CD4-positive, alpha-beta T cell treated with Interleukin-15 for 1 hour (primary cell): Measurements from ENCODE around the gene NBR1.
A peak's percentile ranks its signal among the peaks of the same experiment; 100 is the strongest.
"Not testable (repeated sequence)": the region's sequence is repeated elsewhere in the genome, so short reads cannot be mapped to it uniquely, and the experiment has no call there.

ENCODE experiments used
- DNase-seq: peaks from one replicate; pipeline ENCODE4 v3.0.0-alpha.2; 2020

The NBR1 gene

GRCh38 chr17:43155666-43156065 is 15.3 kb upstream of the NBR1 start:
- DNase-seq, result no peak

DNA sequence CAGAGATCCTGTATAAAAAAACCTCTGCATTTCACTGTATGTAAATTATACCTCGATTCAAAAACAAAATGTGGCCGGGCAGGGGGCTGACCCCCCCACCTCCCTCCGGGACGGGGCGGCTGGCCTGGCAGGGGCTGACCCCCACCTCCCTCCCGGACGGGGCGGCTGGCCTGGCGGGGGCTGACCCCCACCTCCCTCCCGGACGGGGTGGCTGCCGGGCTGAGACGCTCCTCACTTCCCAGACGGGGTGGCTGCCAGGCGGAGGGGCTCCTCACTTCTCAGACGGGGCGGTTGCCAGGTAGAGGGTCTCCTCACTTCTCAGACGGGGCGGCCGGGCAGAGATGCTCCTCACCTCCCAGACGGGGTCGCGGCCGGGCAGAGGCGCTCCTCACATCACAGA is 11.8 kb upstream of the NBR1 start:
- not testable (repeated sequence) for DNase-seq

GRCh38 chr17:43159957-43160356 is 11.1 kb upstream of the NBR1 start:
- not testable (repeated sequence) for DNase-seq

DNA sequence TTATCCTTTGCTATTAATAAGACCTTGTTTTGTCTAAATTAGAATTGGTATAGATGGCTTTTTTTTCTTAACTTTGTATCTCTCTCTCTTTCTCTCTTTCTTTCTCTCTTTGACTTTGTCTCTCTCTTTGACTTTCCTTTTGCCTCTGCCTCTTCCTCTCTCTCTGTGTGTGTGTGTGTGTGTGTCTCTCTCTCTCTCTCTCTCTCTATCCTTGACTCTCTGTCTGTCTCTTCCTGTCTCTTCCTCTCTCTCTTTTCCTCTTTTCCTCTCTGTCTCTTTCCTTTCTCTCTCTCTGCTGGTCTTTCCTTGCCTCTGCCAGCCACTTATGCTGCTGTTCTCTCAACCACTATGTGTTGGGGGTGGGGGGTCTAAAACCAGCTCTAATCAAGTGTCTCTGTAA is 5.0 kb upstream of the NBR1 start:
- not testable (repeated sequence) for DNase-seq

GRCh38 chr17:43169561-43170139 is 1.4 kb upstream of the NBR1 start:
- DNase-seq, result no peak

- peak; percentile 95 for DNase-seq
These were observed 761 bp upstream of the NBR1 start for GRCh38 chr17:43170140-43170765.

DNA sequence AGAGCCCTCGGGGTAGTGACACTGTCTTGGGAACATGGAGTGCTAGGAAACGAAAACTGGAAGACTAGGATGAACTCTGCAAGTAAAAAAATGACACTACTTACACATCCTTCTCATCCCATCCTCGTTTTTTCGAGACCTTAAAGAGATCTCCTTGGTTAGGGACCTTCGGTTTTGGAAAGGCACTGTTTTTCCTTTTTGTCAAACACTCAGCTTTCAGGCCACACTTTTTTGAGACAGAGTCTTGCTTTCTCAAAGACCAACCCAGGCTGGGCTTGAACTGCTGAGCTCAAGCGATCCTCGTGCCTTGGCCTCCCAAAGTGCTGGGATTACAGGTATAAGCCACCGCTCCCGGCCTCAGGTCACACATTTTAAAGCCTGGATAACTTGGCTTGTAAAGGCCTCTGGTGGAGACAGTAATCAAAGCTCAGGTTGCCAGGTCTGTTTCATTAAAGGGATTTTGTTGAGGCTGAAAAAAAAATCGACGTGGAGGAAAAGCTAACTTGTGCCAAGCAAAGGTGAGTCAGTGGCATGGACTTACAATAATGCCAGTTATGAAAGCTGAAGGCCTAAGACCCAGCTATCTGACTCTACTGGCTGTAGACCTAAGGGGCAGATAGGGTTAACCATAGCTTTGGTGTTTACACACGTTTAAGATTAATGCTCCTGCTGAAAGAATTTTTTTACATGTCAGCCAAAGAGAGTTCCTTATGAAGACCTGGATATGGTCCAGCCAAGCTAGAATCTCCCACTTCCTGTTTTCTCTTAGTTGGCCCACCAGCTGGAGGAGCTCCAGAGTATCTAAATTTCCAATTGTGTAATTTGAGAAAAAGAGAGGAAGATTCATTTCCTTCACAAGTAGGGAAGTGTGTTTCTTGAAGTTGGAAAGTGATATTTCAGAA is 823 bp downstream of the NBR1 start:
- peak; percentile 22 for DNase-seq

DNA sequence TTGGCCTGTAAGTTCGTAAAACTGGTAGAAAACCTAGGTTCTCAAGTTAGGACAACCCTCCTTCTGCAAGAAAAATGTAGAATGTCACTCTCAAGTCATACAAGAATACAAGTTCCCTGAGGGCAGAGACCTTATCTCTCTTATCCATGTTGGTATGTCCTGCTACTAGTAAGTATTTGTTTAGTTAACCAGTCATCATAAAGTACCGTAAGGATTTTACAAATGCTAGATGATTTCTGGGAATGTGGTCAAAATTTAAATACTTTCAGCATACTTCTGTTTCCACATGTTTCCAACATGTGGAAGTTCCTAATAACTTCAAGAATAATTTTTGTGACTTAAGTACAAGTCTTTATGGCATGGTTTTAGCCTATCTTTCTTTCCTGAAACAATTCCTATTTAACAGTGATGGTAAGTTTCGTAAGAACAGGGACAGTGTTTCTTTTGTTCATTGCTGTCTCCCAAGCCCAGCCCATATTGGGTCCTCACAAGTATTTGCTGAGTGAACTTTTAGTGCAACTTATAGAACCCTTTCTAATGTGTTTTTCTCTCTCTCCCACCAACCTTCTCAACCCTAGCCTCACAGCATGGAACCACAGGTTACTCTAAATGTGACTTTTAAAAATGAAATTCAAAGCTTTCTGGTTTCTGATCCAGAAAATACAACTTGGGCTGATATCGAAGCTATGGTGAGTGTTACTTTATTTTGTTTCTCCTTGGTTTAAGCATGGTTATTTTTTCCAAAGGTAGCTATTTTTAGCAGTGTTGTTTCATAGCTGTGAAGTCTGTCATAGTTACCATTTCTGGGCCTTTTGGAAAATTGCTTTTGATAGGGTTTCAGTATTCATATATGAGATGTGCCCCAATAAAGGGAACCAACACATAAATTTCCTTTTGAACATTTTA is 4.5 kb downstream of the NBR1 start:
- no peak for DNase-seq

DNA sequence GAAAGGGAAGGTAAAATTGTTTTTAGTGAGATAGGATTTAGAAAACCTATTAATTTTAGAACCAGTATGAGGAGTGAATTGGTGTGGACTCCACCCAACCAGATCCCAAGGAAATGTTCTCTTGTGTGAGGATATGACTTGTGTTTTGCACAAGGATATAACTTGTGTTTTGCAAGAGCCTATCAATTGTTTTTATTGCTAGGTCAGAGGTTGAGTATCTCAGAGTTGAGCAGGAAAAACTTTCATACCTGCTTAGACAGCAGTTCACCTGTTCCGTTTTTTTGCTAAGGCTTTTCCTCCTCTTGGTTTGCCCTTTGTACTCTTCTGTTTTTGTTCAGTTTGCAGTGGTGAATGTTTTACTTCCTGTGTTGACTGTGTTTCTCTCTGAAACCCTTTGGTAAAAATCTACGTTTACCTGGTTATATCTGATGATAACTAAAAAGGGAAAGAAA is 5.1 kb downstream of the NBR1 start:
- DNase-seq, result no peak

DNA sequence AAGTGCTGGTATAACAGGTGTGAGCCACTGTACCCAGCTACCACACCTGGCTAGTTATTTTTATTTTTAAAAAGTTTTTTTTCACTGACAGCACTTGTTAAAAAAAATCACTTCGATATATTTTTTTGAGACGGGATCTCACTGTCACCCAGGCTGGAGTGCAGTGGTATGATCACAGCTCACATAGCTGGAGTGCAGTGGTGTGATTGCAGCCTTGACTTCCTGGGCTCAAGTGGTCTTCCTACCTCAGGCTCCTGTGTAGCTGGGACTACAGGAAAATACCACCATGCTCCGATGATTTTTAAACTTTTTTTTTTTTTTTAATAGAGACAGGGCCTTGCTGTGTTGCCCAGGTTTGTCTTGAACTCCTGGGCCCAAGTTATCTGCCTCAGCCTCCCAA is 12.9 kb downstream of the NBR1 start:
- DNase-seq, result no peak

DNA sequence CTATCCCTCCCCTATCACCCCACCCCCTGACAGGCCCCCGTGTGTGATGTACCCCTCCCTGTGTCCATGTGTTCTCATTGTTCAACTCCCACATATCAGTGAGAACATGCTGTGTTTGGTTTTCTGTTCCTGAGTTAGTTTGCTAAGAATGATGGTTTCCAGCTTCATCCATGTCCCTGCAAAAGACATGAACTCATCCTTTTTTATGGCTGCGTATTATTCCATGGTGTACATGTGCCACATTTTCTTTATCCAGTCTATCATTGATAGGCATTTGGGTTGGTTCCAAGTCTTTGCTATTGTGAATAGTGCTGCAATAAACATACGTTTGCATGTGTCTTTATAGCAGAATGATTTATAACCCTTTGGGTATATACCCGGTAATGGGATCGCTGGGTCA is 15.6 kb downstream of the NBR1 start:
- not testable (repeated sequence) for DNase-seq

- DNase-seq, result no peak
These were observed 22.2 kb downstream of the NBR1 start for GRCh38 chr17:43193251-43193650.

DNA sequence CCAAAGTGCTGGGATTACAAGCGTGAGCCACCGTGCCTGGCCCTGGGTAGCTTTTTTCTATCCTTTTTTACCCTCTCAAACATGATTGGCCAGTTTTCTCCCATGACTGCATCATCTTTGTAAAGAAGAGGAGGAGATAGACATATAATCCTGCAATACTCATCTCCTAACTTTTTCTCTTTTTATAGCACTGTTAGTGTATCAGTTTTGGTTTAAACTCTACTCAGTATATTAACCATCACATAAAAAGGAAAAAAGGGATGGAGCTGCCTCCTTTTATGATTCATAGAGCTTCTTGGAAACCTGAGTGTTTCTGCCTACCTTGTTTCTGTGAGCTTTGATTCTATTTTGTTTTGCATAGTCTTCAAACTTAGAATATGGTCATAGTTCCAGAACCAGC is 28.6 kb downstream of the NBR1 start:
- no peak for DNase-seq

DNA sequence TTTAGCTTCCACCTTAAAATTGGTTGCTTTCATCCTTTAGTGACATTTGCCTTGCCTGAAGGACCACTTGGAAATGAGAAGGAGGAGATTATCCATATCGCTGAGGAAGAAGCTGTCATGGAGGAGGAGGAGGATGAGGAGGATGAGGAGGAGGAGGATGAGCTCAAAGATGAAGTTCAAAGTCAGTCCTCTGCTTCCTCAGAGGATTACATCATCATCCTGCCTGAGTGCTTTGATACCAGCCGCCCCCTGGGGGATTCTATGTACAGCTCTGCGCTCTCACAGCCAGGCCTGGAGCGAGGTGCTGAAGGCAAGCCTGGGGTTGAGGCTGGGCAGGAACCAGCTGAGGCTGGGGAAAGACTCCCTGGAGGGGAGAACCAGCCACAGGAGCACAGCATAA is 29.1 kb downstream of the NBR1 start:
- DNase-seq, result no peak

- not testable (repeated sequence) for DNase-seq
These were observed 32.0 kb downstream of the NBR1 start for GRCh38 chr17:43203013-43203412.

DNA sequence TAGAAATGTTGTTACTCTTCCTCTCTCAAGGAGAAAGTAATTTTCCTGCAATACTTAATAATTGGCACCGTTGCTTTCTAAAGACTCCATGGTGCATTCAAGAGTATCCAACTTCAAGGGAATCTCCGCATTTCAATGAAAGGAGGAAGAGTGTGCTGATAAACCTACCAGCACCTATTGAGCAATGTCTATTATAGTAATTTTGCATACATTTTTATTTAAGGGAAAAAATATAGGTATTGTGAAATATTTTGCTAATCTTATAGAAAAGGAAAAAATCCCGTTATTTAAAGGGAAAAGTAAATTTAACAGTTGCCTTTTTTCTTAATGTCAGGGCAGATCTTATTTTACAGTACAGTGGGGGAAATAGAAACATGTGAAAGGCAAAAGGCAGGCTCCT is 39.6 kb downstream of the NBR1 start:
- no peak for DNase-seq

- no peak for DNase-seq
These were observed 40.1 kb downstream of the NBR1 start for GRCh38 chr17:43211123-43211479.

DNA sequence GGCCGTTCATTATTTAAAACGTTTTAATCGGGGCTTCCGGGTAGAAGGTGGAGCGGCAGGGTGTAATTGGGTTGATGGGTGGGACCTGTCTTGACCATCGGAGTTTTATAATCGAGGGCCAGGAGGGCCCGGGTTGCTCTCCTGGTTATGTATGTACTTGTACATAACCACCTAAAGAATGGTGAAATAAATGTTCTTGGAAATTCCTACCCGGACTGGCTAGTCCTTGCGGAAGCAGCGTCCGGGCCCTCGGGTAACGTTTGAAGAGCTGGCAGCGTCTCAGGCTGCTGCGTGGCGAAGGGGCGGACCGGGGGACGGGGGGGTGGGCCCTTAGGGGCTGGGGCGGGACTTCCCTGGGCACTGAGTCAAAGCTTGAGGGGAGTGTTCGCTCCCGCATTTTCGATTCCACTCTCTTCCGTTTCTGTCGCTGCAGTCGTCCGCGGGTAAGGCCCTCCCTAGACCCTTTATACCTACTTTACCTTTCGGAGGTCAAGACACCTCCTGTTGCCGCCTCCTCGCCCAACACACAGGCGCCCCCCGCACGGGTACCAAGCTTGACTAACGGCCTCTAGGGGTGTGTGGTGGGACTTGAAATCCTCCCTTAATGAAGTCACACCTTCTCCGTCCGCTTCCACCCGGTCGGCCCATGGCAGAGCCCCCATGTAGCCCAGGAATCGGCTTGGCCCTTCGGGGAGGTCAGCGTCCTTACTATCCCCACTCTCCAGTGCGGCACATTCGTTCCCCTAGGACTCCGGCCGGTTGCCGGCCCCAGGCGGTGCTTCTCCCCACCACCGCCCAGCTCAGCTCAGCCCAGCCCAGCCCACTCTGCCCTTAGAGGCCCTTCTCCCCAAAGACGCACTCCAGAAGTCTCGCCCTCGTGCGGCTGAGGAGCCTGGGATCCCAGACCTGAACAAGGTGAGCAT is 40.7 kb downstream of the NBR1 start, which contains the start of gene TMEM106A:
Gene TMEM106A, plus strand, starts transcription at position 396 of the 923 bp plus-strand sequence. CDS start 1,167 bp downstream, outside the sequence.
- peak; percentile 75 for DNase-seq

DNA sequence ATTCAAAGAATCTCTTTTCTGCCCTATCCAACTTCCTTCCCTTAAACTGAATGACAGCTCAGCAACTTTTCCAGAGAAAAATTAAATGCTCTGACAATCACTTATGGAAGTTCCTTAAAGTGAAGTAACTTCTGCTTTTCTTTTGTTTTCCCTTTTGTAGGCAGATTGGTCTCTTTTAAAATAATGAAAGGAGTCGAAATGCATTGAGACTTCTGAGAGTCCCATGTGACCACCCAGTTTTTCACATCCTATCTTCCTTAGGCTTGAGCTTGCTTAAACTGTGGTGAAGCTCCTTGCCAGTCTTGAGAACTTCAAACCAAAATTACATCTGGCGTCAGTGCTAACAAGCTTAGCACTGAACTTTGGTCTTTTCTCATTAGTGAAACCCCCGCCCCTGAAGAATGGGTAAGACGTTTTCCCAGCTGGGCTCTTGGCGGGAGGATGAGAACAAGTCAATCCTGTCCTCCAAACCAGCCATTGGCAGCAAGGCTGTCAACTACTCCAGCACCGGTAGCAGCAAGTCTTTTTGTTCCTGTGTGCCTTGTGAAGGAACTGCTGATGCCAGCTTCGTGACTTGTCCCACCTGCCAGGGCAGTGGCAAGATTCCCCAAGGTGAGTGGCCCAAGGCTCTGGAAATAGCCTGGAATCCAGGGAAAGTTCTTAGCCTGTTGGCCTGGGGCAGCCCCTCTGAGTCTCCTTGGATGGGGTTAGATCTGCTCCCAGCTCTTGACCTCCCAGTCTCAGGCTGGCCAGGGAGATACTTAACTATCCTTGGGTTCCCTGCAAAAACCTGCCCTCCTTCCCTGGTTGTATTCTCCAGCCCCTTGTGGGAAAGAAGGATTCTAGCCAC is 41.9 kb downstream of the NBR1 start:
- no peak for DNase-seq

DNA sequence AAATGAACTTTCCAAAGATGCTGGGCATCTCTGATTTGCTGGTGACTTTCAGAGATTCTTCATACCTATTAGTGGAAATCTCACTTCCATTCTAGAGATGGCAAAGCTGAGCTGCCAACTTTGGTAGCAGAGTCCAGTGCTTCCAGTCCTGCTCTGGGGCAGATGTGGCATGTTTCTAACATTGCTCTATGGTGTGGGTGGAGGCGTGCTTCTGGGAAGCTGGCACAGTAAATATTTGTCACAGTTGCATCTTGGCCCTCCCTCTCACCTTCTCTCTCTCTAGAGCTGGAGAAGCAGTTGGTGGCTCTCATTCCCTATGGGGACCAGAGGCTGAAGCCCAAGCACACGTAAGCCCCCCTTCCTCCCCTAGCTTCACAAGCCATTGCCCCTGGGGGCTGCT is 42.5 kb downstream of the NBR1 start:
- DNase-seq, result no peak

DNA sequence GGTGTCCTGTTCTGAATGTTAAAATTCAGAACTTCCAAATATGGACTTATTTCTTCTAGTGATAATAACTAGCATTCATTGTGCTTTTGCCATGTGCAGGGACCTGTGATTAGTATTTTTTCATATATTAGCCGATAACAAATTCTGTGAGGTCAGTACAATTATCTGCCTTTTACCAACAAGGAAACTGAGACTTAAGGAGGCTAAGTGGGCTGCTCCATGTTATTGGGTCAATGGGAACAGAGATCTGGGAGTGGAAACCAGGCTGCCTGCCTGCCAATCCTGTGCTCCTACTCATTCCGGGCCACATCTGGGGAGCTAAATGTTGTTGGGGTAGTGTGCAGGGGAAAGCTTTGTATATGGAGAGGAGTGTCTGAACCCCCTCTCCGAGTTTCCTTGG is 44.3 kb downstream of the NBR1 start:
- no peak for DNase-seq
